K562 (cell line): ENCODE data around the gene DHDH. TPM values are rescaled to one million over a fixed set of nuclear protein-coding genes. Genes with fewer than 3 reads are reported as not detected.

Experiments
- FOXK2 ChIP-seq, 2 experiments: fragments of 450-650 bp; IDR thresholded peaks in 1 of 2; conservative IDR thresholded peaks in 1 of 2; 2 replicates each; pipeline ENCODE4 v1.6.1; 2016; ENCODE audit warnings: low read depth in 2 of 2, mild to moderate bottlenecking in 1 of 2
- MXI1 ChIP-seq: IDR thresholded peaks from 2 replicates; pipeline ENCODE4 v1.6.1; 2011; ENCODE audit warnings: low read depth, mild to moderate bottlenecking, improper control_type of control experiment, low read length
- NR4A1 ChIP-seq, 2 experiments: fragments of 250-450 bp in 1 of 2; fragments of 450-650 bp in 1 of 2; sonication (Bioruptor Pico) in 1 of 2; IDR thresholded peaks; 2 replicates each; pipeline versions ENCODE4 v1.4.0 to v1.6.1; 2016 to 2020; ENCODE audit warnings: mild to moderate bottlenecking in 2 of 2, missing compliant biosample characterization in 1 of 2, missing genetic modification characterization in 1 of 2, moderate library complexity in 1 of 2
- TRIM24 ChIP-seq, 2 experiments: fragments of 450-650 bp; IDR thresholded peaks; 2 replicates each; pipeline ENCODE4 v1.6.1; 2016
- ZBTB40 ChIP-seq, 2 experiments: fragments of 450-650 bp in 1 of 2; sonication (generic) in 1 of 2; formaldehyde crosslinking in 1 of 2; IDR thresholded peaks; 2 replicates each; pipeline versions ENCODE4 v1.7.1 to v1.9.0; 2016 to 2022; ENCODE audit warnings: inconsistent platforms in 1 of 2, mild to moderate bottlenecking in 1 of 2, missing genetic modification reagents in 1 of 2
- polyA plus RNA-seq, 8 experiments: library from polyadenylated mRNA; depleted of rRNA in 4 of 8; stranded (reverse) in 5 of 8; unstranded in 3 of 8; fragments of >200 nt; fragmentation: Nextera tagmentation in 2 of 8; fragmentation: Illumina TruSeq in 1 of 8; extraction: Ambion mirVana in 2 of 8; extraction: Trizol in 1 of 8; gene quantifications; 2 replicates each; pipeline versions ENCODE4 v1.2.1 to v1.2.3, GENCODE V29; 2011 to 2014; ENCODE audit warnings: inconsistent platforms in 1 of 8, missing spikeins in 1 of 8
- total RNA-seq, 7 experiments: library from RNA; depleted of rRNA in 6 of 7; stranded (reverse); fragments of >200 nt in 6 of 7; fragmentation: Illumina TruSeq in 2 of 7; extraction: Trizol in 2 of 7; gene quantifications; 2 replicates each; pipeline versions ENCODE4 v1.2.1 to v1.2.3, GENCODE V29; 2011 to 2021; ENCODE audit warnings: low replicate concordance in 1 of 7

The DHDH gene
- total and polyA plus RNA-seq, 9 of the 15 experiments (the other 6 are each of a cell fraction or from before 2014, with no cell fraction given): 0.37 to 1.9 (median 0.87) TPM

- TF ChIP-seq ZBTB40 (IDR thresholded peaks at IDR 0.05) (no peak), ZBTB40 (CRISPR knock-in tag; IDR thresholded peaks at IDR 0.05) (no peak), FOXK2 (conservative IDR thresholded peaks at IDR 0.05 in 1 of 2, IDR thresholded peaks at IDR 0.05 in 1 of 2; ENCODE audit: low read depth in 2 of 2) (no peak), MXI1 (no peak; the same call in none of the 2 replicates), NR4A1 (CRISPR knock-in tag; IDR thresholded peaks at IDR 0.05) (no peak), NR4A1 (tag; IDR thresholded peaks at IDR 0.05) (0 out of 2 replicates have a peak, but pooled peaks have one; percentile 58), TRIM24 (IDR thresholded peaks at IDR 0.05) (peak in 1 of 2 experiments; percentile 57; a peak in 1 of 4 replicates)
These were observed 34.1 kb downstream of the DHDH start (continued) for GRCh38 chr19:48967346-48968178.
